Naive thymus-derived CD8-positive, alpha-beta T cell (primary cell): ENCODE measurements around the gene FLNB. TPM values are rescaled to one million over a fixed set of nuclear protein-coding genes. Genes with fewer than 3 reads are reported as not detected.

ENCODE experiments used
- ATAC-seq, 2 donors: fragments of 150-1000 bp; cut with Tn5 transposase in 1 of 2; sonication (Bioruptor Pico), chemical (Tn5 transposase) in 1 of 2; 1 replicate in 1 of 2; 2 replicates in 1 of 2; pipeline ENCODE4 v1.10.0; 2021; ENCODE audit warnings: mild to moderate bottlenecking in 2 of 2, moderate library complexity in 2 of 2
- POLR2A ChIA-PET: fragments of 350-600 bp; sonication (Branson Sonifier 250); formaldehyde crosslinking; loops from one replicate; lab custom pipeline; 2021; ENCODE audit warnings: antibody characterized with exemption; lab: Charles Lee
- DNase-seq, 10 donors: peaks; one replicate each; pipeline versions ENCODE4 v3.0.0 to v3.0.0-alpha.2; 2020 to 2022
- H3K27ac Mint-ChIP-seq, 10 donors: one replicate each; pipeline ENCODE4 v1.8.0; 2020 to 2022; ENCODE audit warnings: mild to moderate bottlenecking in 10 of 10, mixed read lengths in 10 of 10, moderate library complexity in 4 of 10, inconsistent platforms in 1 of 10
- H3K27me3 Mint-ChIP-seq, 5 donors: one replicate each; pipeline ENCODE4 v1.8.0; 2021 to 2022; ENCODE audit warnings: mixed read lengths in 5 of 5
- H3K36me3 Mint-ChIP-seq, 3 donors: one replicate each; pipeline ENCODE4 v1.8.0; 2020 to 2022; ENCODE audit warnings: mixed read lengths in 3 of 3, mild to moderate bottlenecking in 2 of 3, inconsistent platforms in 1 of 3
- H3K4me1 Mint-ChIP-seq, 4 donors: one replicate each; pipeline ENCODE4 v1.8.0; 2021 to 2022; ENCODE audit warnings: mixed read lengths in 4 of 4
- H3K4me3 Mint-ChIP-seq, 10 donors: one replicate each; pipeline ENCODE4 v1.8.0; 2020 to 2022; ENCODE audit warnings: mild to moderate bottlenecking in 10 of 10, mixed read lengths in 10 of 10, moderate library complexity in 6 of 10, inconsistent platforms in 1 of 10
- H3K9me3 Mint-ChIP-seq, 9 donors: one replicate each; pipeline ENCODE4 v1.8.0; 2020 to 2022; ENCODE audit warnings: mixed read lengths in 9 of 9, mild to moderate bottlenecking in 3 of 9, inconsistent platforms in 1 of 9, moderate library complexity in 1 of 9
- polyA plus RNA-seq, 3 donors: library from polyadenylated mRNA; unstranded; fragments of 300-500 nt; fragmentation: Illumina TruSeq; gene quantifications; one replicate each; pipeline ENCODE4 v1.2.3, GENCODE V29; 2021
- total RNA-seq, 8 experiments: library from RNA in 2 of 8; stranded (reverse) in 2 of 8; gene quantifications; one replicate each; pipeline ENCODE4 v1.2.3 and lab custom pipeline; 2021 to 2026

FLNB gene
- total and polyA plus RNA-seq, 5 experiments from 2014 or later = 11.8 to 76.7 (median 32.2) TPM

- H3K4me1 Mint-ChIP-seq = peaks cover 0 to 3% (median 0%) of the 10 kb centered on the region in 4 donors
These were observed 150.4 kb downstream of the FLNB start for GRCh38 chr3:58158442-58159153.

GRCh38 chr3:58160399-58160798 lies 152.2 kb downstream of the FLNB start:
- Mint-ChIP-seq H3K9me3 (no peaks in the 10 kb centered on the region), H3K36me3 (peaks cover 0 to 93% (median 33%) of the 10 kb centered on the region in 3 donors)

More at GRCh38 chr3:58158442-58159153, 150.4 kb downstream of the FLNB start:
- DNase-seq (no peak), ATAC-seq (no peak)
- H3K4me3 Mint-ChIP-seq = no peak overlapping the region
- H3K9me3 Mint-ChIP-seq = no peaks in the 10 kb centered on the region
- H3K36me3 Mint-ChIP-seq = peaks cover 0 to 95% (median 37%) of the 10 kb centered on the region in 3 donors
- H3K27ac Mint-ChIP-seq = no peak overlapping the region
- POLR2A ChIA-PET = no interaction called here
- no peaks in the 10 kb centered on the region for H3K27me3 Mint-ChIP-seq

GRCh38 chr3:58161435-58162398 lies 153.5 kb downstream of the FLNB start:
- H3K27ac Mint-ChIP-seq = peak overlapping the region in 2 of 10 donors; percentile 10 to 63
- DNase-seq (peak in 1 of 10 donors; percentile 11), ATAC-seq (no peak)
- no peak overlapping the region for H3K4me3 Mint-ChIP-seq
- H3K27me3 Mint-ChIP-seq = no peaks in the 10 kb centered on the region
- H3K36me3 Mint-ChIP-seq = peaks cover 0 to 88% (median 33%) of the 10 kb centered on the region in 3 donors
- no peaks in the 10 kb centered on the region for H3K9me3 Mint-ChIP-seq
- POLR2A ChIA-PET = no interaction called here
- H3K4me1 Mint-ChIP-seq = peaks cover 0 to 3% (median 0%) of the 10 kb centered on the region in 4 donors

More at GRCh38 chr3:58160399-58160798, 152.2 kb downstream of the FLNB start:
- ATAC-seq (no peak), DNase-seq (no peak)
- no peak overlapping the region for H3K4me3 Mint-ChIP-seq
- H3K4me1 Mint-ChIP-seq = peaks cover 0 to 3% (median 0%) of the 10 kb centered on the region in 4 donors
- peak overlapping the region in 2 of 10 donors; percentile 18 to 35 for H3K27ac Mint-ChIP-seq
- POLR2A ChIA-PET = no interaction called here
- H3K27me3 Mint-ChIP-seq = no peaks in the 10 kb centered on the region

- DNase-seq (no peak), ATAC-seq (no peak)
- peaks cover 0 to 3% (median 0%) of the 10 kb centered on the region in 4 donors for H3K4me1 Mint-ChIP-seq
- H3K4me3 Mint-ChIP-seq = no peak overlapping the region
- no peak overlapping the region for H3K27ac Mint-ChIP-seq
- H3K36me3 Mint-ChIP-seq = peaks cover 0 to 78% (median 28%) of the 10 kb centered on the region in 3 donors
- POLR2A ChIA-PET = no interaction called here
- H3K9me3 Mint-ChIP-seq = no peaks in the 10 kb centered on the region
- H3K27me3 Mint-ChIP-seq = no peaks in the 10 kb centered on the region
These were observed 155.0 kb downstream of the FLNB start for GRCh38 chr3:58163234-58163633.

GRCh38 chr3:58164199-58164879 lies 156.1 kb downstream of the FLNB start:
- peaks cover 0 to 79% (median 27%) of the 10 kb centered on the region in 3 donors for H3K36me3 Mint-ChIP-seq
- H3K27me3 Mint-ChIP-seq = no peaks in the 10 kb centered on the region
- no peak overlapping the region for H3K4me3 Mint-ChIP-seq
- H3K9me3 Mint-ChIP-seq = no peaks in the 10 kb centered on the region
- DNase-seq (peak in 1 of 10 donors; percentile 24), ATAC-seq (no peak)
- H3K4me1 Mint-ChIP-seq = peaks cover 0 to 3% (median 0%) of the 10 kb centered on the region in 4 donors
- no peak overlapping the region for H3K27ac Mint-ChIP-seq
- POLR2A ChIA-PET = interaction anchor here (0.5 to 1.4 kb wide), 2 partner anchors 156 to 1607 kb away, joined by 3 to 4 read pairs; partner anchors contain the start of genes CCDC66 and FLNB

GRCh38 chr3:58164906-58165821 lies 156.9 kb downstream of the FLNB start:
- Mint-ChIP-seq H3K9me3 (no peaks in the 10 kb centered on the region), H3K27me3 (no peaks in the 10 kb centered on the region), H3K27ac (peak overlapping the region in 1 of 10 donors; percentile 34), H3K36me3 (peaks cover 0 to 78% (median 26%) of the 10 kb centered on the region in 3 donors), H3K4me1 (peaks cover 0 to 3% (median 0%) of the 10 kb centered on the region in 4 donors), H3K4me3 (no peak overlapping the region)
- ATAC-seq (no peak), DNase-seq (peak in 1 of 10 donors; percentile 45)
- POLR2A ChIA-PET = interaction anchor here (0.5 to 1.4 kb wide), 3 partner anchors 83 to 1608 kb away, joined by 3 to 4 read pairs (median 3); partner anchors contain the start of genes CCDC66 and FLNB

- Mint-ChIP-seq H3K4me3 (no peak overlapping the region), H3K4me1 (no peaks in the 10 kb centered on the region), H3K27me3 (no peaks in the 10 kb centered on the region), H3K9me3 (no peaks in the 10 kb centered on the region), H3K36me3 (peaks cover 0 to 67% (median 10%) of the 10 kb centered on the region in 3 donors), H3K27ac (peak overlapping the region in 3 of 10 donors; percentile 20 to 64 (median 40))
- ATAC-seq (peak; percentile 88), DNase-seq (peak; percentile 11 to 71 (median 50))
- POLR2A ChIA-PET = interaction anchor here (1.0 to 1.6 kb wide), 2 partner anchors 51 to 159 kb away, joined by 3 read pairs; no protein-coding TSS in a partner anchor
These were observed 159.5 kb downstream of the FLNB start for GRCh38 chr3:58167431-58168351.

- Mint-ChIP-seq H3K27ac (no peak overlapping the region), H3K4me1 (peaks cover 0 to 3% (median under 1%) of the 10 kb centered on the region in 4 donors), H3K36me3 (peaks cover 0 to 59% (median 7%) of the 10 kb centered on the region in 3 donors), H3K9me3 (no peaks in the 10 kb centered on the region), H3K27me3 (no peaks in the 10 kb centered on the region), H3K4me3 (no peak overlapping the region)
- DNase-seq (no peak), ATAC-seq (no peak)
- POLR2A ChIA-PET = interaction anchor here (1.0 kb wide), 1 partner anchor 160 kb away, joined by 3 read pairs; no protein-coding TSS in a partner anchor
These were observed 160.3 kb downstream of the FLNB start for GRCh38 chr3:58168498-58168897.

- ATAC-seq (no peak), DNase-seq (peak in 1 of 10 donors; percentile 37)
- H3K4me3 Mint-ChIP-seq = no peak overlapping the region
- POLR2A ChIA-PET = no interaction called here
- no peaks in the 10 kb centered on the region for H3K9me3 Mint-ChIP-seq
- H3K4me1 Mint-ChIP-seq = peaks cover 0 to 5% (median 2%) of the 10 kb centered on the region in 4 donors
- peaks cover 0 to 50% (median 2%) of the 10 kb centered on the region in 3 donors for H3K36me3 Mint-ChIP-seq
- peak overlapping the region in 3 of 10 donors; percentile 41 to 74 (median 45) for H3K27ac Mint-ChIP-seq
- H3K27me3 Mint-ChIP-seq = no peaks in the 10 kb centered on the region
These were observed 161.1 kb downstream of the FLNB start for GRCh38 chr3:58169371-58169770.

- Mint-ChIP-seq H3K27ac (peak overlapping the region in 3 of 10 donors; percentile 34 to 61 (median 38)), H3K9me3 (no peaks in the 10 kb centered on the region), H3K4me3 (no peak overlapping the region), H3K36me3 (peaks cover 0 to 45% (median 2%) of the 10 kb centered on the region in 3 donors), H3K27me3 (no peaks in the 10 kb centered on the region), H3K4me1 (peaks cover 0 to 5% (median 3%) of the 10 kb centered on the region in 4 donors)
- DNase-seq (no peak), ATAC-seq (no peak)
- POLR2A ChIA-PET = no interaction called here
These were observed 162.2 kb downstream of the FLNB start for GRCh38 chr3:58170376-58170775.
